GM12874 (cell line): ENCODE data around the gene DIRAS1.

Experiments used
- CTCF ChIP-seq: IDR thresholded peaks from 2 replicates; pipeline ENCODE4 v1.5.1; 2011; ENCODE audit warnings: low read depth, mild to moderate bottlenecking, control low read depth, low read length, moderate library complexity; ENCODE audit not compliant: insufficient read depth

DIRAS1 gene

GRCh38 chr19:2759362-2759761 is 38.2 kb upstream of the DIRAS1 start:
- TF ChIP-seq CTCF, result no peak

GRCh38 chr19:2758601-2759313 is 37.6 kb upstream of the DIRAS1 start:
- TF ChIP-seq CTCF, result no peak

GRCh38 chr19:2756921-2757881 is 36.0 kb upstream of the DIRAS1 start:
- no peak for TF ChIP-seq CTCF

- no peak for TF ChIP-seq CTCF
Measured at GRCh38 chr19:2756477-2756876, 35.3 kb upstream of the DIRAS1 start.

GRCh38 chr19:2755811-2756210 is 34.6 kb upstream of the DIRAS1 start:
- TF ChIP-seq CTCF, result no peak

GRCh38 chr19:2755448-2755705 is 34.2 kb upstream of the DIRAS1 start:
- no peak for TF ChIP-seq CTCF

GRCh38 chr19:2754659-2755447 is 33.7 kb upstream of the DIRAS1 start:
- no peak for TF ChIP-seq CTCF
